HCT116 (cell line): ENCODE measurements around the gene TSPAN16. TPM values are rescaled to one million over a fixed set of nuclear protein-coding genes. Genes with fewer than 3 reads are reported as not detected.

Source experiments
- ATAC-seq: fragments of 200-7000 bp; cut with Tn5 transposase; 2 replicates; pipeline ENCODE4 v1.9.1; 2020; ENCODE audit warnings: mild to moderate bottlenecking, moderate library complexity
- BruUV-seq: library from RNA; stranded (reverse); fragments of 400-500 nt; replicated peaks from 2 replicates; lab custom pipeline; 2021; lab: Mats Ljungman, UMichigan
- CTCF ChIA-PET: fragments of 300-600 bp; sonication (Branson Sonifier 250); formaldehyde crosslinking; loops from one replicate; lab custom pipeline; 2021; ENCODE audit warnings: antibody characterized with exemption; lab: Charles Lee
- POLR2A ChIA-PET: fragments of 300-600, 350-600 bp; sonication (Branson Sonifier 250); formaldehyde crosslinking; loops from one replicate; lab custom pipeline; 2021; ENCODE audit warnings: antibody characterized with exemption; lab: Charles Lee
- RAD21 ChIA-PET, 2 experiments: fragments of 300-600 bp; sonication (Branson Sonifier 250); formaldehyde crosslinking; loops; one replicate each; lab custom pipeline; 2023; ENCODE audit warnings: low total read pairs in 2 of 2; ENCODE audit not compliant: uncharacterized antibody in 2 of 2, unreplicated experiment in 2 of 2, low non-redundant PET in 1 of 2; lab: Charles Lee
- DNase-seq: peaks from one replicate; pipeline ENCODE4 v3.0.0-alpha.2; 2010; ENCODE audit warnings: low read depth, low spot score
- H2AFZ ChIP-seq: fragments of 200-600 bp; shearing (Covaris generic), sonication (generic); 2 replicates; pipeline ENCODE4 v1.6.1; 2017; ENCODE audit warnings: low read depth, mixed run types, mixed read lengths, antibody characterized with exemption, low read length; ENCODE audit not compliant: poor library complexity, severe bottlenecking
- H3K27ac ChIP-seq: 2 replicates; pipeline ENCODE4 v1.5.1; 2012; ENCODE audit warnings: low read depth, low read length
- H3K27me3 ChIP-seq: fragments of 200-600 bp; sonication (generic); 2 replicates; pipeline ENCODE4 v1.6.1; 2016; ENCODE audit warnings: mixed run types, low read length, mixed read lengths; ENCODE audit not compliant: insufficient read depth
- H3K36me3 ChIP-seq, 2 experiments: fragments of 200-500 bp in 1 of 2; fragments of 200-600 bp in 1 of 2; sonication (Bioruptor generic) in 1 of 2; sonication (generic) in 1 of 2; 2 replicates each; pipeline versions ENCODE4 v1.5.1 to v1.6.1; 2014 to 2016; ENCODE audit warnings: low read length in 2 of 2, inconsistent platforms in 1 of 2, mixed read lengths in 1 of 2, mixed run types in 1 of 2; ENCODE audit not compliant: insufficient read depth in 2 of 2, control insufficient read depth in 1 of 2
- H3K4me1 ChIP-seq, 2 experiments: fragments of 200-600 bp in 1 of 2; sonication (generic) in 1 of 2; 2 replicates each; pipeline versions ENCODE4 v1.5.1 to v1.6.1; 2012 to 2017; ENCODE audit warnings: low read length in 2 of 2, inconsistent platforms in 1 of 2, mild to moderate bottlenecking in 1 of 2, mixed read lengths in 1 of 2, mixed run types in 1 of 2, moderate library complexity in 1 of 2; ENCODE audit not compliant: insufficient read depth in 2 of 2, control insufficient read depth in 1 of 2
- H3K4me2 ChIP-seq: fragments of 200-600 bp; sonication (generic); 2 replicates; pipeline ENCODE4 v1.6.1; 2017; ENCODE audit warnings: mixed run types, low read length, mixed read lengths
- H3K4me3 ChIP-seq, 2 experiments: fragments of 200-600 bp in 1 of 2; sonication (generic) in 1 of 2; replicated peaks in 1 of 2; 2 replicates each; pipeline ENCODE4 v1.5.1; 2011 to 2016; ENCODE audit warnings: low read length in 2 of 2, control low read depth in 1 of 2, low read depth in 1 of 2, mild to moderate bottlenecking in 1 of 2, mixed read lengths in 1 of 2, mixed run types in 1 of 2
- H3K79me2 ChIP-seq: fragments of 200-600 bp; sonication (generic); 2 replicates; pipeline ENCODE4 v1.6.1; 2017; ENCODE audit warnings: mild to moderate bottlenecking, mixed run types, low read length, moderate library complexity, mixed read lengths; ENCODE audit not compliant: insufficient read depth
- H3K9ac ChIP-seq: fragments of 200-600 bp; sonication (generic); 2 replicates; pipeline ENCODE4 v1.6.1; 2016; ENCODE audit warnings: low read length, mixed read lengths
- H3K9me2 ChIP-seq: fragments of 200-600 bp; sonication (generic), shearing (Covaris generic); 2 replicates; pipeline ENCODE4 v1.6.1; 2017; ENCODE audit warnings: mixed run types, mild to moderate bottlenecking, moderate library complexity; ENCODE audit not compliant: insufficient read depth
- H3K9me3 ChIP-seq, 2 experiments: fragments of 200-500 bp in 1 of 2; fragments of 200-600 bp in 1 of 2; sonication (Bioruptor generic) in 1 of 2; sonication (generic) in 1 of 2; 2 replicates each; pipeline ENCODE4 v1.6.1; 2014 to 2017; ENCODE audit warnings: low read length in 2 of 2, mixed read lengths in 2 of 2, inconsistent platforms in 1 of 2, low read depth in 1 of 2, mild to moderate bottlenecking in 1 of 2, mixed run types in 1 of 2, moderate library complexity in 1 of 2; ENCODE audit not compliant: control insufficient read depth in 1 of 2, insufficient read depth in 1 of 2
- H4K20me1 ChIP-seq: fragments of 200-600 bp; sonication (generic), shearing (Covaris generic); 2 replicates; pipeline ENCODE4 v1.6.1; 2017; ENCODE audit warnings: mixed run types, mild to moderate bottlenecking, moderate library complexity; ENCODE audit not compliant: insufficient read depth
- CBX3 ChIP-seq: IDR thresholded peaks from 2 replicates; pipeline ENCODE4 v1.6.1; 2012; ENCODE audit warnings: low read depth
- CEBPB ChIP-seq: IDR thresholded peaks from 2 replicates; pipeline ENCODE4 v1.6.1; 2012; ENCODE audit warnings: low read depth
- EGR1 ChIP-seq: IDR thresholded peaks from 2 replicates; pipeline ENCODE4 v1.6.1; 2012; ENCODE audit warnings: low read depth
- ELF1 ChIP-seq: IDR thresholded peaks from 2 replicates; pipeline ENCODE4 v1.6.1; 2012; ENCODE audit warnings: low read depth, borderline replicate concordance
- EZH2 ChIP-seq: fragments of 200-600 bp; sonication (generic); IDR thresholded peaks from 2 replicates; pipeline ENCODE4 v1.6.1; 2017; ENCODE audit warnings: antibody characterized with exemption, mixed run types
- JUND ChIP-seq: IDR thresholded peaks from 2 replicates; pipeline ENCODE4 v1.6.1; 2012
- POLR2AphosphoS5 ChIP-seq: IDR thresholded peaks from 2 replicates; pipeline ENCODE4 v1.6.1; 2011; ENCODE audit warnings: mild to moderate bottlenecking, low read depth, low read length, moderate library complexity
- RAD21 ChIP-seq: IDR thresholded peaks from 2 replicates; pipeline ENCODE4 v1.6.1; 2012; ENCODE audit warnings: low read depth, mild to moderate bottlenecking
- SP1 ChIP-seq: IDR thresholded peaks from 2 replicates; pipeline ENCODE4 v1.6.1; 2012; ENCODE audit warnings: low read depth
- SRF ChIP-seq: IDR thresholded peaks from 2 replicates; pipeline ENCODE4 v1.6.1; 2012; ENCODE audit warnings: low read depth
- TCF7L2 ChIP-seq: IDR thresholded peaks from 2 replicates; pipeline ENCODE4 v1.7.0; 2011; ENCODE audit warnings: borderline replicate concordance, inconsistent platforms; ENCODE audit not compliant: insufficient read depth, insufficient read length; ENCODE audit errors: extremely low read depth
- YY1 ChIP-seq: IDR thresholded peaks from 2 replicates; pipeline ENCODE4 v1.6.1; 2011; ENCODE audit warnings: low read length, low read depth, moderate library complexity, mild to moderate bottlenecking; ENCODE audit not compliant: insufficient replicate concordance; ENCODE audit errors: extremely low read depth
- ZFX ChIP-seq: fragments of 450-650 bp; IDR thresholded peaks from 2 replicates; pipeline ENCODE4 v1.6.1; 2017
- ZNF274 ChIP-seq: fragments of 200-500 bp; sonication (Bioruptor generic); IDR thresholded peaks from 2 replicates; pipeline ENCODE4 v1.6.1; 2014; ENCODE audit warnings: mild to moderate bottlenecking, low read depth, low read length, inconsistent platforms
- intact Hi-C: fragments of 100-400 bp; cut with micrococcal nuclease; formaldehyde crosslinking; loops from 2 replicates; pipeline ENCODE4 v1.10.0; 2022
- total RNA-seq: library from RNA; stranded (reverse); gene quantifications from one replicate; pipeline ENCODE4 v1.2.1, GENCODE V29; 2021; ENCODE audit not compliant: unreplicated experiment
- TF ChIP-seq, protein P1 (sequence below): IDR thresholded peaks from 2 replicates; pipeline ENCODE4 v1.6.1; 2012
- TF ChIP-seq, protein P2 (sequence below): IDR thresholded peaks from 2 replicates; pipeline ENCODE4 v1.6.1; 2012; ENCODE audit warnings: low read depth
- TF ChIP-seq, protein P3 (sequence below): IDR thresholded peaks from 2 replicates; pipeline ENCODE4 v1.6.1; 2011; ENCODE audit warnings: mild to moderate bottlenecking, low read length, moderate library complexity; ENCODE audit not compliant: insufficient replicate concordance; ENCODE audit errors: extremely low read depth

The TSPAN16 gene
- total RNA-seq, 1 experiment from 2014 or later: not detected

DNA sequence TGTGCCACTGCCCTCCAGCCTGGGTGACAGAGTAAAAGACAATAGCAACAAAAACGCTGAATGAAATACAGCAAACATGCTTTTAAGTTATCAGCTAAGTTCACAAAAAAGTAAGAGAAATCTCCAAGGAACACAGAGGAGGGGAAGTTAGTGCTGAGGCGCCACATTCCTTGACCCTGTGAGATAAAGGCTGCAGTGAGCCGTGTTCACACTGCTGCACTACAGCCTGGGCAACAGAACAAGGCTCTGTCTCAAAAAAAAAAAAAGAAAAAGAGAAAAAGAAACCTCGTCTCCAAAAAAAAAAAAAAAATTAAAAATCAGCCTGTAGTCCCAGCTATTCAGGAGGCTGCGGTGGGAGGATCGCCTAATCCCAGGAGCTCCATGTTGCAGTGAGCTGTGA is 17.3 kb upstream of the TSPAN16 start:
- Histone ChIP-seq H3K9me3 (no peaks in the 10 kb centered on the region), H3K9ac (no peak overlapping the region), H3K9me2 (no peaks in the 10 kb centered on the region), H2AFZ (no peak overlapping the region), H3K4me2 (no peak overlapping the region), H3K79me2 (no peaks in the 10 kb centered on the region), H3K4me3 (no peak overlapping the region), H3K4me1 (no peaks in the 10 kb centered on the region), H4K20me1 (no peaks in the 10 kb centered on the region), H3K27ac (no peak overlapping the region), H3K27me3 (no peaks in the 10 kb centered on the region), H3K36me3 (no peaks in the 10 kb centered on the region)
- intact Hi-C loops: no loop called here
- no TSS peak for BruUV-seq
- TF ChIP-seq TCF7L2: no peak
- TF ChIP-seq JUND: no peak
- no peak for TF ChIP-seq POLR2AphosphoS5
- TF ChIP-seq, protein P1, sequence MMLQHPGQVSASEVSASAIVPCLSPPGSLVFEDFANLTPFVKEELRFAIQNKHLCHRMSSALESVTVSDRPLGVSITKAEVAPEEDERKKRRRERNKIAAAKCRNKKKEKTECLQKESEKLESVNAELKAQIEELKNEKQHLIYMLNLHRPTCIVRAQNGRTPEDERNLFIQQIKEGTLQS: no peak
- no peak for TF ChIP-seq YY1
- TF ChIP-seq, protein P2, sequence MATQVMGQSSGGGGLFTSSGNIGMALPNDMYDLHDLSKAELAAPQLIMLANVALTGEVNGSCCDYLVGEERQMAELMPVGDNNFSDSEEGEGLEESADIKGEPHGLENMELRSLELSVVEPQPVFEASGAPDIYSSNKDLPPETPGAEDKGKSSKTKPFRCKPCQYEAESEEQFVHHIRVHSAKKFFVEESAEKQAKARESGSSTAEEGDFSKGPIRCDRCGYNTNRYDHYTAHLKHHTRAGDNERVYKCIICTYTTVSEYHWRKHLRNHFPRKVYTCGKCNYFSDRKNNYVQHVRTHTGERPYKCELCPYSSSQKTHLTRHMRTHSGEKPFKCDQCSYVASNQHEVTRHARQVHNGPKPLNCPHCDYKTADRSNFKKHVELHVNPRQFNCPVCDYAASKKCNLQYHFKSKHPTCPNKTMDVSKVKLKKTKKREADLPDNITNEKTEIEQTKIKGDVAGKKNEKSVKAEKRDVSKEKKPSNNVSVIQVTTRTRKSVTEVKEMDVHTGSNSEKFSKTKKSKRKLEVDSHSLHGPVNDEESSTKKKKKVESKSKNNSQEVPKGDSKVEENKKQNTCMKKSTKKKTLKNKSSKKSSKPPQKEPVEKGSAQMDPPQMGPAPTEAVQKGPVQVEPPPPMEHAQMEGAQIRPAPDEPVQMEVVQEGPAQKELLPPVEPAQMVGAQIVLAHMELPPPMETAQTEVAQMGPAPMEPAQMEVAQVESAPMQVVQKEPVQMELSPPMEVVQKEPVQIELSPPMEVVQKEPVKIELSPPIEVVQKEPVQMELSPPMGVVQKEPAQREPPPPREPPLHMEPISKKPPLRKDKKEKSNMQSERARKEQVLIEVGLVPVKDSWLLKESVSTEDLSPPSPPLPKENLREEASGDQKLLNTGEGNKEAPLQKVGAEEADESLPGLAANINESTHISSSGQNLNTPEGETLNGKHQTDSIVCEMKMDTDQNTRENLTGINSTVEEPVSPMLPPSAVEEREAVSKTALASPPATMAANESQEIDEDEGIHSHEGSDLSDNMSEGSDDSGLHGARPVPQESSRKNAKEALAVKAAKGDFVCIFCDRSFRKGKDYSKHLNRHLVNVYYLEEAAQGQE: no peak
- TF ChIP-seq EZH2: no peak
- no peak for TF ChIP-seq ZNF274
- TF ChIP-seq RAD21: no peak
- TF ChIP-seq ZFX: no peak
- TF ChIP-seq, protein P3, sequence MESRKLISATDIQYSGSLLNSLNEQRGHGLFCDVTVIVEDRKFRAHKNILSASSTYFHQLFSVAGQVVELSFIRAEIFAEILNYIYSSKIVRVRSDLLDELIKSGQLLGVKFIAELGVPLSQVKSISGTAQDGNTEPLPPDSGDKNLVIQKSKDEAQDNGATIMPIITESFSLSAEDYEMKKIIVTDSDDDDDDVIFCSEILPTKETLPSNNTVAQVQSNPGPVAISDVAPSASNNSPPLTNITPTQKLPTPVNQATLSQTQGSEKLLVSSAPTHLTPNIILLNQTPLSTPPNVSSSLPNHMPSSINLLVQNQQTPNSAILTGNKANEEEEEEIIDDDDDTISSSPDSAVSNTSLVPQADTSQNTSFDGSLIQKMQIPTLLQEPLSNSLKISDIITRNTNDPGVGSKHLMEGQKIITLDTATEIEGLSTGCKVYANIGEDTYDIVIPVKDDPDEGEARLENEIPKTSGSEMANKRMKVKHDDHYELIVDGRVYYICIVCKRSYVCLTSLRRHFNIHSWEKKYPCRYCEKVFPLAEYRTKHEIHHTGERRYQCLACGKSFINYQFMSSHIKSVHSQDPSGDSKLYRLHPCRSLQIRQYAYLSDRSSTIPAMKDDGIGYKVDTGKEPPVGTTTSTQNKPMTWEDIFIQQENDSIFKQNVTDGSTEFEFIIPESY: no peak
- TF ChIP-seq ELF1: no peak
- no peak for TF ChIP-seq EGR1
- TF ChIP-seq CEBPB: no peak
- no peak for TF ChIP-seq SP1
- no peak for TF ChIP-seq SRF
- no peak for TF ChIP-seq CBX3
- DNase-seq (no peak), ATAC-seq (no peak)
- POLR2A ChIA-PET: interaction anchor here (0.6 kb wide), 1 partner anchor 41 kb away, joined by 3 read pairs; no protein-coding TSS in a partner anchor
- RAD21 ChIA-PET: no interaction called here
- CTCF ChIA-PET: interaction anchor here (0.7 kb wide), 1 partner anchor 18 kb away, joined by 7 read pairs; no protein-coding TSS in a partner anchor
